CD1c-positive myeloid dendritic cell (primary cell): ENCODE measurements around the gene ISOC2.
A peak's percentile ranks its signal among the peaks of the same experiment; 100 is the strongest.
"Not testable (repeated sequence)": the region's sequence is repeated elsewhere in the genome, so short reads cannot be mapped to it uniquely, and the experiment has no call there.

Experiments used
- DNase-seq: peaks from one replicate; pipeline ENCODE4 v3.0.0-alpha.2; 2016; ENCODE audit errors: extremely low spot score

Gene ISOC2

DNA sequence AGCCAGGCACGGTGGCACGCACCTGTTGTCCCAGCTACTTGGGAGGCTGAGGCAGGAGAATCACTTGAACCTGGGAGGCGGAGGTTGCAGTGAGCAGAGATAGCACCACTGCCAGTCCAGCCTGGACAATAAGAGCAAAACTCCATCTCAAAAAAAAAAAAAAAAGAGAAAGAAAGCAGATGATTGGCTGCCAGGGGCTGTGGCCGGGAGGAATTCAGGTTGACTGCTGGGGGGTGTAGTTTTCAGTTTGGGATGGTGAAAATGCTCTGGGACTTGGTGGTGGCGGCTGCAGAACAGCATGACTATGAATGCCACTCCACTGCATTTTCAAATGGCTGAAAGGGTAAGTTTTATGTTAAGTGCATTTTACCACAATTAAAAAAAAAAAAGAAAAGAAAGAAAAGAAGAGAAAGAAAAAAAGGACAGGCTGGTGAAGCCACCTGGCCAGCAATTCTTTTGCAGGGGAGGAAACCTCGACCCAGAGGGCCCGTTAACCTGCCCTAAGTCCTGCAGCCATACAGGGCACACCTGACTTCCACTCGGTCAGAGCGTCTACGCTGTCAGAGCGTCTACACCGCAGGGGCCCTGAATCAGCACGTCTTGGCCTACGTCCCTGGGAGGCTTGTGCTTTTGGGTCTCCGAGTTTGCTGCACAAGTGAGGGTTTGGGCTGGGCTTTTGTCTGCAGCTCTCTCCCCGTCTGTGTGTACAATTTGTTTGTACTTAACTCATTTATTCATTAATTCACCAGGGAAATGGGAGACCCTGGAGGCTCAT, 3.6 kb downstream of the ISOC2 start:
- no peak for DNase-seq

DNA sequence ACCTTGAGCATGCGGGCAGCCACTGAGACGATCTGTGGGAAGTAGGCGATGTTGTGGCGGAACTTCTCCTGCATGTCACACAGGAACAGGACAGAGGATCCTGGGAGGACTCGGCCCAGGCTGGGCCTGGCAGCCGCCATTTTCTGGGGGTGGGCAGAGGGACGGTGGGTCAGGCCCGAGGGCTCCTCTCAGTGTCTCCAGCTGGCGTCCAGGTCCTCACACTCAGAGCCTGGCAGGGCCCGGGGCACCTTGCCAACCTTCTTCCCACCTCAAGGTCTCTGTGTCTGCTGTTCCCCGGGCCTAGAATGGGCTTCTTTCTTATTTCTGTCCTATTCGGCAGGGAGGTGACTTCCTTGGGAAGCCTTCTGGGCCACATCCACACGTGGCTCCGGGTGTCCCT, 5.1 kb downstream of the ISOC2 start:
- DNase-seq = no peak

DNA sequence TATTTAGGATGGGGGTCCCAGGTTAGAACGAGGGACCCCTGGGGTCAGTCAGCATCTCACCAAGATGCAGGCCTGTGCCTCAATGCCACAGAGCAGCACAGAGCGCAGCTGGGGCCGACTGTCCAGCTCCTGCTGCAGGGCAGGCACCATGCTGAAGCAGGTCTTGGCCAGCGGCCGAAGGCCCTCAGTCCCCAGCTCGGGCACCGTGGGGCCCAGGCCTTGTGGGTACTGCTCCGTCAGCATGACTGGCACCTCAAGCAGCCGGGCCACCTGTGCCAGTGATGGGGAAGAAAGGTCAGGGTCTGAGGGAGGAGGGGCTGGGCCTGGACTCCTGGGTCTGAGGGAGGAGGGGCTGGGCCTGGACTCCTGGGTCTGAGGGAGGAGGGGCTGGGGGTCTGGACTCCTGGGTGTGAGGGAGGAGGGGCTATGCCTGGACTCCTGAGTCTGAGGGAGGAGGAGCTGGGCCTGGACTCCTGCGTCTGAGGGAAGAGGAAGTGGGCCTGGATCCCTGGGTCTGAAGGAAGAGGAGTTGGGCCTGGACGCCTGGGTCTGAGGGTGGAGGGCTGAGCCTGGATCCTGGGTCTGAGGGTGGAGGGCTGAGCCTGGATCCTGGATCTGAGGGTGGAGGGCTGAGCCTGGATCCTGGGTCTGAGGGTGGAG, 5.7 kb downstream of the ISOC2 start:
- DNase-seq = no peak

DNA sequence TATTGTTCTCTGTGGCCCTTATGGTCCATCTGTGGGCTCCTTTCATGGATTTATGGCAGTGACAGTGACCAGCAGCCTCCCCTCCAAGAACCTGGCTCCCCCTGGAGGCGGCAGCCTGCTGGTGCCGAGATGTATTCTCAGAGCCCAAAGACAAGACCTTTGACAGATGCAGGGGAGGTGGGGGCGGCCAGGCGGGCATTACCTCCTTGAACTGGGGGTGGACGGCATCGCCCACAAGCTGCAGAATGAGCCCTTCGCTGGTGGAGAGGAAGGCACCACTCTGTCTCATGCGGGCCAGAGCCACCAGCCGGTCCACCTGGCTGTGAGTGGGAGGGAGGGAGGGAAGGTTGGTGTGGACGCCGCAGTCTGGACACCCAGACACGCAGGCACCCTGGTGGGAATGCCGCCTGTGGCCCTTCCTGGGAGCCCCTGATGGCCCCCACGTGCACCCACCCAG, 6.6 kb downstream of the ISOC2 start:
- peak; percentile 56 for DNase-seq

- DNase-seq = no peak
These were observed 7.8 kb downstream of the ISOC2 start for GRCh38 chr19:55453511-55454260.

DNA sequence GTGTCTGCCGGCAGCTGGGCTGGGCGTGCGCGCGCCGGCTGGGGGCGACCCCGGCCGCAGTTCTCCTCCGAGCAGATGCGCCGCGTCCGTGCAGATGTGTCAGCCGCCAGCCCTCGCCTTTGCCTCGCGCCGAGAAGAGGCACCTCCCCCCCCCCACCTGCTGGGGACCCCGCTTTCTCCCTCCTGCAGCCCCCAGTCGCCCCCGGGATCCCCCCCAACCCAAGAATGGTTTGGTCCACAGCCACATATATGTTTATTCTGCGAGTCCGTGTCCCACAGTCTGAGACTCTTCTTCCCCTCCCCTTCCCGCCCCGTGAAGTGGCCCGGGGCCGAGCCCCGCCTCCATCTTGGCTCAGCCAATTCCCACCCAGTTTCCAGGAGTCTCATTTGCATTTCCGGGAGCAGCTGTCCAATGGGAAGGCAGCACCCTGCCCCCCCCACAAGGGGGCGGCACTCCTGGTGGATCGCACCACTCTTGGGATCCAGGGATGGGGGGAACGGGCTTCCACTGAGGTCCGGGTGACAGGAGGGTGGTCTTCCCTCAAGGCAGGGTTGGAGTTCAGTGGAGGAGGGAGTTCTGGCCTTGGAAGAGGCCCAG, 8.6 kb downstream of the ISOC2 start:
- peak; percentile 71 for DNase-seq

DNA sequence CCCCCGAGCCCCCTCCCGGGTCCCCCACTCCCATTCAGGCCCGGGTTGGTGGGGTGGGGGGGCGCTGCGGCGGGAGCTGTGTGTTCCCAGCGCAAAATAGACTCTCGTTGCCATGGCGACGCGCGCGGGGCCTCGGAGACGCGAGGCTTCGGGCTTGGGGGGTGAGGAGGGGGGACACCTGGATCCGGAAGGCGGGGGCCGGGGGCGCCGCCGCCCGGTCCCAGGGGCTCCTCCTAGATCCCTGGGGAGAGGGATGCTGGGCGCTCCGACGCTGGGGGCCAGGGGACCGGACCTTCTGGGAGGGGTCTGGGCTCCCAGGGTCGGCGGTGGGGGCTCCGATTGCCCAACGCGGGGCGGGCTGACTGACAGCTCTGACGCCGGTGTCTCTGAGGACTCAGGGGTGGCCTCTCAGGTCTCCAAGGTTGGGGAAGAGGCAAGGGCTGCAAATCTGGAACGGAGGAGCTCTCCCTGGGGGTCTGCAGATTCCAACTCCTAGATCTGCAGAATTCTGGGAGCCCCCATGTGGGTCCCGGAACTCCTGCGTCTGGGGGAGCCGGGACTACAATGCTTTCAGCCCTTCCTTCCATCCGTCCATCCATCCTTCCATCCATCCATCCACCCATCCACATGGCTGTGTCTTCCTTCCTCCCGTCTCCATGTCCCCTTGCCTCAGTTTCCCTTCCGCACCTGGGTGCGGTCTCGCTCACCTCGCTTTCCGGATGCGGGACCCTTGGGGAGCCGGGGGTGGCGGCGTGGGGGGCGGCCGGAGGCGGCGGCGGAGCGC, 9.3 kb downstream of the ISOC2 start:
- DNase-seq = no peak

DNA sequence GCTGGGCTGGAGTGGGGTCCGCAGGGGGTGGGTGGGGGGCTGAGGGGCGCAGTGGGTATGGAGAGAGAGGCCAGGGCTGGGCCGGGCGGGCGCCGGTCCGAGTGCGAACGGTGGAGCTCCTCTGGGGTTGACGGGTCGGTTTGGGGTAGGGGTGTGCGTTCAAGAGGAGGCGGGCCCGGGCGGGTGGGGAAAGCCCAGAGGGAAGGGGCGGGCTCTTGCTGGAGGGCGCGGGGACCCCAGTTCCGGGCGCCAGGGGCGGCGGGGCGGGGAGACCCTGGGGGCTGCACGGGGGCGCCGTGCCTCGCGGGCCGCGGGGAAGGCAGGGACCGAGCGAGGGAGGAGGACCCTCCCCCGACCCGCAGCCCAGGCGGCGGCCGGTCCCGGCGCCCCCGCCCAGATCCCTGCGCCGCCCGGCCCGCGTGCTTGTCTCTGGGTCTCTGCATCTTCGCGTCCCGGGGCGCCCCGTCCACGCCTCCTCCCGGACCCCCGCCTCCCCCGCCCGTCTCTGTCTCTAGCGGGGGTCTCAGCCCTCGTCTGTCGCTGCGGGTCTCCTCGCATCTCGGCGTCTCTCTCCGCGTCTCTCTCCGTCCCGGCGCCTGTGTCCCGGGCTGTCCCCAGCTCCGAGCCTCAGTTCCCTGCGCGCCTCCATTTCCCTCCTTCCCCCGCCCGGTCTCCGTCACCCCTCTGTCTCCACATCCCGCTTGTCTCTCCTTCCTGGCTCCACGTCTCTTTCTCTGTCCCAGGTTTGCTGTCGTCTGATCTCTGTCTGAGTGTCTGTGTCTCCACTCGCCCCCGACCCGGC, 10.1 kb downstream of the ISOC2 start:
- DNase-seq = no peak

DNA sequence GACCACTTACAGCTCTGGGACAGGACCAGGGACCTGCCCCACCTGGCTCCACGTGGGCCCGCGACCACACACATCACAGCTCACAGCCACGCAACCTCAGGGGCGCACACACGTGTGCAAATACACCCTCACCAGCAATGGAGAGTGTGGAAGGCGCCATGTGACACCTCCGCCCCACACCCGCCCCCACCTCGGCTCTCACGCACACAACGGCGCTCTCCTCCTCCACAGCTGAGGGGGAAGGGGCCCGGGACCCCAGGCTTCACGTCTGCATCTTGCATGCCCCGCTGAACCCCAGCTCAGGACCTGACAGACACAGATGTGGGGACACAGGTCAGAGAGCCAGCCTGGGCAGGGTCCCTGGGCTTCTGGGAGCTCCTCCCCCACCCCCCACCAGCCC, 12.0 kb downstream of the ISOC2 start:
- DNase-seq = no peak

GRCh38 chr19:55448175-55448490, 13.3 kb downstream of the ISOC2 start:
- DNase-seq = not testable (repeated sequence)

- no peak for DNase-seq
These were observed 13.8 kb downstream of the ISOC2 start for GRCh38 chr19:55447421-55448174.

DNA sequence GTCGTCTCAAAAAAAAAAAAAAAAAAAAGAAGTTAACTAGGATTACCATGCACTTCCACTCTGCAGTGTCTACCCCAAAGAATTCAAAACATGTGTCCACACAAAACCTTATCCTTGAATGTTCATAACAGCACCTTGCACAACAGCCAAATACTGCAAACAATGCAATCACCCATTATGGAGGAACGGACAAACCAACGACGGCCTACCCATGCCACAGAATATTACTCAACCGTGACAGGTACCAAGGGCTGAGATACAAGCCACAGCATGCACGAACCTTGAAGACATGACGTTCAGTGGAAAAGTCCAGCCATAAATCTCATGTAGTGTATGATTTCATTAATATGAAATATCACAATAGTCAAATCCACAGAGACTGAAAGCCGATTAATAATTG, 15.4 kb downstream of the ISOC2 start:
- DNase-seq = no peak

GRCh38 chr19:55444646-55445045, 16.8 kb downstream of the ISOC2 start:
- DNase-seq = no peak

DNA sequence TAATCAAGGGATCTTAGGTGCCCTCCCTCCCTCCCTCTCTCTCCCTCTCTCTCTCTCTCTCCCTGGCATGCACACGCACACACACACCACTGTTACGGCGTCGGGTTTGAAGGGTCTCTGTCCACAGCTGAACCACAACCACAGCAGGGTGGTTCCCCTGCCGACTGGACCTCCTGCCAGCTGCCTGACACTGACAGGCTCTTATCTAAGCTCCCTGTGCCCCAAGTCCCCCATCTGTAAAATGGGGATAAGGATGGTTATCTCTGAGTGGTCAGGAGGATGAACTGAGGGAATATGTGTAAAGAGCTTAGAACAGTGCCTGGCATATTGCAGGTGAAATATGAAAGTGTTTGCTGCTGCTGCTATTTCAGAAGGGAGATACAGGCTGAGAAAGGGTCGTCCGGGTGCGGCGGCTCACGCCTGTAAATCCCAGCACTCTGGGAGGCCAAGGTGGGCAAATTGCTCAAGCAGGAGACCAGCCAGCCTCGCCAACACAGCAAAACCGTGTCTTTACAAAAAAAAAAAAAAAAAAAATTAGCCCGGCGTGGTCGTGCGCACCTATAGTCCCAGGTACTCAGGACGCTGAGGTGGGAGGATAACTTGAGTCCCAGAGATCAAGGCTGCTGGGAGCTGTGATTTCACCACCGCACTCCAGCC, 17.5 kb downstream of the ISOC2 start:
- no peak for DNase-seq

GRCh38 chr19:55443045-55443823, 18.2 kb downstream of the ISOC2 start, which contains the start of gene SHISA7:
Gene SHISA7 (minus strand): TSS chr19:55443300. CDS start chr19:55442863, 437 bp downstream.
- no peak for DNase-seq

GRCh38 chr19:55442372-55442961, 19.0 kb downstream of the ISOC2 start:
- no peak for DNase-seq

GRCh38 chr19:55441692-55442321, 19.6 kb downstream of the ISOC2 start:
- DNase-seq = no peak

GRCh38 chr19:55441319-55441691, 20.1 kb downstream of the ISOC2 start:
- DNase-seq = peak; percentile 80
